ENCODE measurements around the gene NTN1. TPM values are rescaled to one million over a fixed set of nuclear protein-coding genes. Genes with fewer than 3 reads are reported as not detected.
A peak's percentile ranks its signal among the peaks of the same experiment; 100 is the strongest.

Gene NTN1
- total and polyA plus RNA-seq, 11 donors, result 9.3 to 25.8 (median 17.3) TPM

DNA sequence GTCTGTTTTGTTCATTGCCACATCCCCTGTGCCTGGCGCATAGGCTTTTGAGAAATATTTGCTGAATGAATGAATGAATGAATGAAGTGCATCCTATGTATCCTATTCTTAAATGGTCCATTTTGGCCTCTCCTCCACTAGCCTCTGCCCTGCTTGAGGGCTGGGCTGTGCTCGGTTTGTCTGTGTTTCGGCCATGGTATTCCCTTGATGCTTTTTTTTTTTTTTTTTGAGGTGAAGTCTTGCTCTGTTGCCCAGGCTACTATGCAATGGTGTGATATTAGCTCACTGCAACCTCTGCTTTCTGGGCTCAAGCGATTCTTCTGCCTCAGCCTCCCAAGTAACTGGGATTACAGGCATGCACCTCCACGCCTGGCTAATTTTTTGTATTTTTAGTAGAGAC lies 110.1 kb downstream of the NTN1 start:
- H3K36me3 ChIP-seq, result no peaks in the 10 kb centered on the region
- H3K27me3 ChIP-seq, result no peaks in the 10 kb centered on the region
- ATAC-seq (no peak), DNase-seq (no peak)
- H3K9me3 ChIP-seq, result no peaks in the 10 kb centered on the region
- 66 to 92% (median 89%) methylated on average over 5 of the region's 5 CpGs for WGBS, 4 donors
- no peak for TF ChIP-seq POLR2A (IDR thresholded peaks at IDR 0.05)
- TF ChIP-seq, protein P1, sequence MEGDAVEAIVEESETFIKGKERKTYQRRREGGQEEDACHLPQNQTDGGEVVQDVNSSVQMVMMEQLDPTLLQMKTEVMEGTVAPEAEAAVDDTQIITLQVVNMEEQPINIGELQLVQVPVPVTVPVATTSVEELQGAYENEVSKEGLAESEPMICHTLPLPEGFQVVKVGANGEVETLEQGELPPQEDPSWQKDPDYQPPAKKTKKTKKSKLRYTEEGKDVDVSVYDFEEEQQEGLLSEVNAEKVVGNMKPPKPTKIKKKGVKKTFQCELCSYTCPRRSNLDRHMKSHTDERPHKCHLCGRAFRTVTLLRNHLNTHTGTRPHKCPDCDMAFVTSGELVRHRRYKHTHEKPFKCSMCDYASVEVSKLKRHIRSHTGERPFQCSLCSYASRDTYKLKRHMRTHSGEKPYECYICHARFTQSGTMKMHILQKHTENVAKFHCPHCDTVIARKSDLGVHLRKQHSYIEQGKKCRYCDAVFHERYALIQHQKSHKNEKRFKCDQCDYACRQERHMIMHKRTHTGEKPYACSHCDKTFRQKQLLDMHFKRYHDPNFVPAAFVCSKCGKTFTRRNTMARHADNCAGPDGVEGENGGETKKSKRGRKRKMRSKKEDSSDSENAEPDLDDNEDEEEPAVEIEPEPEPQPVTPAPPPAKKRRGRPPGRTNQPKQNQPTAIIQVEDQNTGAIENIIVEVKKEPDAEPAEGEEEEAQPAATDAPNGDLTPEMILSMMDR (IDR thresholded peaks at IDR 0.05), result no peak
- intact Hi-C loops (cut with DNase I), result loop anchor here in 1 of 10 donors (10.0 kb wide), 1 partner anchor 47 kb away; no protein-coding TSS in a partner anchor
- H3K4me3 ChIP-seq, result no peak overlapping the region
- no peak overlapping the region for H3K27ac ChIP-seq
- H3K4me1 ChIP-seq, result no peaks in the 10 kb centered on the region

DNA sequence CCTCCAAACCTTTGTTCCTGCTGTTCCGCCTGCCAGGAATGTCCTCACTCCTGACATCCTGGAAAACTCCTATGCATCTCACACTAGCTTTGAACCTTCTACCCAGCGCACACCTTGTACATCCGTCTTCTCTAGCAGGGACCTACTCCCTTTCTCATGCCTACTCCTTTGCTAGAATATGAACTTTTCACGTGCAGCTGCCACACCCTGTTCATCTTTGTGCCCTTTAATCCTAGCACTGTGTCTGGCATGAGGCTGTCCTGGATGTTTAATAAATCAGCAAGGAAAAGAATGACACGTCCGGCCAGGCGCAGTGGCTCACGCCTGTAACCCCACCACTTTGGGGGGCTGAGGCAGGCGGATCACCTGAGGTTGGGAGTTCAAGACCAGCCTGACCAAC lies 111.0 kb downstream of the NTN1 start:
- no peaks in the 10 kb centered on the region for H3K4me1 ChIP-seq
- no peak for DNase-seq
- ATAC-seq, result no peak
- no peak overlapping the region for H3K27ac ChIP-seq
- no peak overlapping the region for H3K4me3 ChIP-seq
- no peaks in the 10 kb centered on the region for H3K36me3 ChIP-seq
- TF ChIP-seq, protein P1 (IDR thresholded peaks at IDR 0.05), result no peak
- no peak for TF ChIP-seq POLR2A (IDR thresholded peaks at IDR 0.05)
- H3K27me3 ChIP-seq, result no peaks in the 10 kb centered on the region
- 90 to 91% (median 90%) methylated on average over 9 of the region's 9 CpGs for WGBS, 4 donors
- intact Hi-C loops (cut with DNase I), result loop anchor here in 1 of 10 donors (10.0 kb wide), 1 partner anchor 47 kb away; no protein-coding TSS in a partner anchor
- no peaks in the 10 kb centered on the region for H3K9me3 ChIP-seq

DNA sequence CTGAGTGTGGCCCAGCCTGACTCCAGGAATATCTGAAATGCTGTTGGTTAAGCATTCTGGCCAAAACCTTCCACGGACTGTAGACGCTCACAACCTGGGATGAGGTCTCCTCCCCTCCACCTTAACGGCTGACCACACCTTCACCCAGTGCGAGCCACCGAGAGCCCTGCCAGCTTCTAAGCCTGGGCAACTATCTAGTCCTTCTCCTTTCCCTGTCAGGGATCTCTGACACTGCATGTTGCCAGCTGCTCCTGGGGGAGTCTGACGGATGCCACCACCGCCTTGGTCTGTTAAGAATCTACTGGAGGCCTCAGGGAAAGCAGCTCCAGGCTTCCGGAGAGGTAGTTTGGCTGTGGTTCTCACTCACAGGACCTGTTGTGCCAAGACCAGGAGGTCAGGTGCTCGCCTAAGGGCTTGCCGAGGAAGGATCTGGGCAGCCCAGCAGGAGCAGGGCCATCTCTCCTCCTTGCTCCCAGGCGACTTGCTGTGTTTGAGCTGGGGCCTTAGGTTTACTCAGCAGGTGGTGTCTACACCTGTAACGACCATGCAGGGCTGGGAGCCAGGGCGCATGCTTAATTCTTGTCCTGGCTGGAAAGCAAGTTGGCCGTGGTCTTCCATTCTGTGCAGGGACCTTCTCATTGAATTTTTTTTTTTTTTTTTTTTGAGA lies 111.8 kb downstream of the NTN1 start:
- no peak overlapping the region for H3K4me3 ChIP-seq
- H3K27ac ChIP-seq, result no peak overlapping the region
- peak in 2 of 4 donors; percentile 21 to 28 for ATAC-seq
- peaks cover 0 to 4% (median 0%) of the 10 kb centered on the region in 12 donors for H3K4me1 ChIP-seq
- intact Hi-C loops (cut with DNase I), result loop anchor here in 1 of 10 donors (10.0 kb wide), 1 partner anchor 48 kb away; no protein-coding TSS in a partner anchor
- no peaks in the 10 kb centered on the region for H3K27me3 ChIP-seq
- 75 to 83% (median 77%) methylated on average over 12 to 14 of the region's 14 CpGs for WGBS, 4 donors
- no peaks in the 10 kb centered on the region for H3K9me3 ChIP-seq
- TF ChIP-seq, protein P1 (IDR thresholded peaks at IDR 0.05), result no peak
- no peaks in the 10 kb centered on the region for H3K36me3 ChIP-seq
- no peak for DNase-seq

DNA sequence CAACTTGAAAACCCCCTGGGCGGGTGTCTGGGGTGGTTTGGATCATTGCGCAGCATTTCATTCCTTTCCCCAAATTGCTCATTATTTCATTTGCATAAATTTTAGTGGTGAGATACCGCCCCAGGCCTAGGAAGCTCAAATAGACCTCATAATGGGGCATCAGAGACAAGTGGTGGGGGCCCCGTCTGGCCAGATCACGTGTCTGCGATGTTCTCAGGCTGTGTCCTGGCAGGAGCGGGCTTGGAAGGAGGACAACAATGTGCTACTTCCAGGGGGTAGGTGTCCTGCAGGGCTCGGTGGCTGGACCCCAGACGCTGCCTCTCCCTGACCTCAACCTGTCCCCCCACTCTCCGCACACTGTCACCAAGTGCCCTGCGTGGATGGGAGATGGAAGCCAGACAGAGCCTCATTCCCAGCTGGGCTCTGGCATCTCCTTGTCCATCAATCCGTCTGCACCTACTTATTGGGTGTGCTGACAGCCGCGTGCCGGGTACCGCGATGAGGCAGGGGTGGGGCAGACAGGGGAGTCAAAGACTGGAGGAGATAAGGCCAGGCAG lies 116.9 kb downstream of the NTN1 start:
- no peaks in the 10 kb centered on the region for H3K9me3 ChIP-seq
- TF ChIP-seq, protein P1 (IDR thresholded peaks at IDR 0.05), result no peak
- no peak for TF ChIP-seq POLR2A (IDR thresholded peaks at IDR 0.05)
- no peaks in the 10 kb centered on the region for H3K36me3 ChIP-seq
- peak overlapping the region in 4 of 12 donors; percentile 19 to 63 (median 26) for H3K27ac ChIP-seq
- WGBS, 4 donors, result 40 to 46% (median 44%) methylated on average over 12 to 17 of the region's 17 CpGs
- ATAC-seq, result peak; percentile 78 to 94 (median 92)
- H3K4me3 ChIP-seq, result no peak overlapping the region
- intact Hi-C loops (cut with DNase I), result loop anchor here in 1 of 10 donors (10.0 kb wide), 1 partner anchor 53 kb away; no protein-coding TSS in a partner anchor
- peak; percentile 38 to 82 (median 75) for DNase-seq
- peaks cover 0 to 34% (median 0%) of the 10 kb centered on the region in 12 donors for H3K4me1 ChIP-seq
- H3K27me3 ChIP-seq, result no peaks in the 10 kb centered on the region

All from heart left ventricle (tissue), 16 donors.